ENCODE data around the gene ARL16. TPM values are rescaled to one million over a fixed set of nuclear protein-coding genes. Genes with fewer than 3 reads are reported as not detected.

ARL16 gene
- total RNA-seq, 4 donors from 2014 or later = 4.4 to 36.9 (median 27.0) TPM

GRCh38 chr17:81701288-81702071 is 17.9 kb upstream of the ARL16 start:
- TF ChIP-seq POLR2A (IDR thresholded peaks at IDR 0.05) (no peak), CTCF (IDR thresholded peaks at IDR 0.05) (no peak)
- Histone ChIP-seq H3K27ac (no peak overlapping the region), H3K36me3 (no peaks in the 10 kb centered on the region), H3K9me3 (no peaks in the 10 kb centered on the region), H3K27me3 (no peaks in the 10 kb centered on the region), H3K4me1 (peaks cover 0 to 20% of the 10 kb centered on the region in 2 donors), H3K4me3 (no peak overlapping the region)
- intact Hi-C loops (cut with DNase I; ENCODE audit: low total_unique reads) = no loop called here
- DNase-seq = no peak

GRCh38 chr17:81700353-81701287 is 17.0 kb upstream of the ARL16 start:
- Histone ChIP-seq H3K27ac (no peak overlapping the region), H3K4me1 (peaks cover 0 to 20% of the 10 kb centered on the region in 2 donors), H3K27me3 (no peaks in the 10 kb centered on the region), H3K36me3 (no peaks in the 10 kb centered on the region), H3K9me3 (no peaks in the 10 kb centered on the region), H3K4me3 (no peak overlapping the region)
- intact Hi-C loops (cut with DNase I; ENCODE audit: low total_unique reads) = no loop called here
- no peak for TF ChIP-seq CTCF (IDR thresholded peaks at IDR 0.05)
- TF ChIP-seq POLR2A (IDR thresholded peaks at IDR 0.05) = no peak
- no peak for DNase-seq

DNA sequence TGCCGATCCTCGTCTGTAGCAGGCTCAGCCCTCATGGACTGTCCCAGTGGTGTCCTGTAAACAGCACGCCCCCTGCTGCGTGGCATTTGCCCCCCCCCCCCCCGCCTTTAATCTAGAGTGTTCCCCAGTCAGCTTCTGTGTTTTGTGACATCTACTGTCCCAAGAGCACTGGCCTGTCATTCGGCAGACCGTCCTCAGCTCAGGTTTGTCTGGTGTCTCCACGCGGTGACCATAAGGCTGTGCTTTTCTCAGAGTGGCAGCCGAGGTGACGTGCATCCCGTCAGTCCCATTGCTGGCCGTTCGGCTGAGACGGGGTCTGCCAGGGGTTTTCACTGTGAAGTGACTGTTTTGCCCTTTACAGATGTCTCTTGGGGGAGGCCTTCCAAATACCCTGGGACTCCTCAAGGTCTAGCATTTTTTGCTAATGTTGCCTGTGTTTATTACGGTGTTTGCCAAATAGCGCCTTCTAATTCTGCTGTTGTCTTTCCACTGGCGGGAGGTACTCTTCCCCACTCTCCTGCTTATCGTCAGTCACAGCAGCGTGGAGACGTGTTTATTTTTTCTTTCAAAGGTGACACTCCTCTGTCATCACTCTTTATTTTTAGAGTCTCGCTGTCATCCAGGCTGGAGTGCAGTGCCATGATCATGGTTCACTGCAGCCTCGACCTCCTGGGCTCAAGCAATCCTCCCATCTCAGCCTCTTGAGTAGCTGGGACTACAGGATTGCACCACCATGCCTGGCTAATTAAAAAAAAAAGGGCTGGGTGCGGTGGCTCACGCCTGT is 13.9 kb upstream of the ARL16 start:
- no peaks in the 10 kb centered on the region for H3K27me3 ChIP-seq
- intact Hi-C loops (cut with DNase I; ENCODE audit: low total_unique reads) = no loop called here
- no peak for DNase-seq
- H3K36me3 ChIP-seq = no peaks in the 10 kb centered on the region
- H3K27ac ChIP-seq = no peak overlapping the region
- H3K4me1 ChIP-seq = peaks cover 0 to 12% of the 10 kb centered on the region in 2 donors
- TF ChIP-seq CTCF (IDR thresholded peaks at IDR 0.05) (no peak), POLR2A (IDR thresholded peaks at IDR 0.05) (no peak)
- no peak overlapping the region for H3K4me3 ChIP-seq
- no peaks in the 10 kb centered on the region for H3K9me3 ChIP-seq

GRCh38 chr17:81696218-81696941 is 12.8 kb upstream of the ARL16 start:
- peaks cover 0 to 6% of the 10 kb centered on the region in 2 donors for H3K4me1 ChIP-seq
- intact Hi-C loops (cut with DNase I; ENCODE audit: low total_unique reads) = no loop called here
- no peak overlapping the region for H3K4me3 ChIP-seq
- TF ChIP-seq CTCF (IDR thresholded peaks at IDR 0.05) = no peak
- TF ChIP-seq POLR2A (IDR thresholded peaks at IDR 0.05) = no peak
- no peaks in the 10 kb centered on the region for H3K36me3 ChIP-seq
- H3K9me3 ChIP-seq = no peaks in the 10 kb centered on the region
- no peak for DNase-seq
- H3K27ac ChIP-seq = no peak overlapping the region
- no peaks in the 10 kb centered on the region for H3K27me3 ChIP-seq

All from uterus (tissue), 4 donors.